SK-N-SH (cell line): ENCODE measurements around the gene NEK5. TPM values are rescaled to one million over a fixed set of nuclear protein-coding genes. Genes with fewer than 3 reads are reported as not detected.

Experiments used
- CTCF ChIA-PET: fragments of 300-600, 350-600 bp; formaldehyde crosslinking; extraction: SDS; loops from one replicate; lab custom pipeline; 2021; lab: Yijun Ruan, JAX
- POLR2A ChIA-PET: fragments of 350-600 bp; sonication (Branson Sonifier 250); formaldehyde crosslinking; extraction: SDS; loops from one replicate; lab custom pipeline; 2020; ENCODE audit warnings: antibody characterized with exemption, inconsistent platforms; lab: Yijun Ruan, JAX
- DNase-seq: peaks from one replicate; pipeline ENCODE4 v3.0.0; 2012
- H2AFZ ChIP-seq: fragments of 200-600 bp; sonication (generic); 2 replicates; pipeline ENCODE4 v1.8.1; 2016; ENCODE audit warnings: antibody characterized with exemption, mild to moderate bottlenecking, low read depth
- H3F3A ChIP-seq: fragments of 200-600 bp; sonication (generic); replicated peaks from 2 replicates; pipeline ENCODE3; 2016; ENCODE audit warnings: antibody characterized with exemption, mild to moderate bottlenecking; ENCODE audit not compliant: insufficient read depth
- H3K27ac ChIP-seq, 2 experiments: fragments of 200-500 bp in 1 of 2; fragments of 200-600 bp in 1 of 2; sonication (Bioruptor generic) in 1 of 2; sonication (generic), shearing (Covaris generic) in 1 of 2; 2 replicates each; pipeline versions ENCODE4 v1.5.1 to v1.6.1; 2014 to 2016; ENCODE audit warnings: low read depth in 2 of 2, inconsistent platforms in 1 of 2, low read length in 1 of 2, mild to moderate bottlenecking in 1 of 2, mixed read lengths in 1 of 2
- H3K27me3 ChIP-seq: fragments of 200-600 bp; sonication (generic), shearing (Covaris generic); 2 replicates; pipeline ENCODE4 v1.6.1; 2016; ENCODE audit warnings: mixed run types; ENCODE audit not compliant: insufficient read depth
- H3K36me3 ChIP-seq, 2 experiments: fragments of 200-500 bp in 1 of 2; fragments of 200-600 bp in 1 of 2; sonication (Bioruptor generic) in 1 of 2; sonication (generic) in 1 of 2; replicated peaks in 1 of 2; 2 replicates each; pipeline versions ENCODE3 to v1.5.1; 2014 to 2016; ENCODE audit warnings: low read length in 1 of 2, mild to moderate bottlenecking in 1 of 2; ENCODE audit not compliant: insufficient read depth in 2 of 2, control insufficient read depth in 1 of 2
- H3K4me1 ChIP-seq, 2 experiments: fragments of 200-500 bp in 1 of 2; fragments of 200-600 bp in 1 of 2; sonication (Bioruptor generic) in 1 of 2; sonication (generic), shearing (Covaris generic) in 1 of 2; 2 replicates each; pipeline versions ENCODE4 v1.5.1 to v1.6.1; 2014 to 2016; ENCODE audit warnings: low read depth in 1 of 2, low read length in 1 of 2, mixed run types in 1 of 2; ENCODE audit not compliant: insufficient read depth in 2 of 2, control insufficient read depth in 1 of 2
- H3K4me2 ChIP-seq: fragments of 200-600 bp; sonication (generic), shearing (Covaris generic); 2 replicates; pipeline ENCODE4 v1.6.1; 2017; ENCODE audit warnings: mixed run types
- H3K4me3 ChIP-seq, 2 experiments: fragments of 200-500 bp in 1 of 2; fragments of 200-600 bp in 1 of 2; sonication (Bioruptor generic) in 1 of 2; sonication (generic), shearing (Covaris generic) in 1 of 2; 2 replicates each; pipeline versions ENCODE4 v1.5.1 to v1.8.1; 2014 to 2016; ENCODE audit warnings: low read depth in 2 of 2, inconsistent platforms in 1 of 2, low read length in 1 of 2, mild to moderate bottlenecking in 1 of 2, mixed read lengths in 1 of 2, moderate library complexity in 1 of 2
- H3K79me2 ChIP-seq: fragments of 200-600 bp; sonication (generic); 2 replicates; pipeline ENCODE4 v1.8.1; 2017; ENCODE audit warnings: mild to moderate bottlenecking; ENCODE audit not compliant: insufficient read depth
- H3K9ac ChIP-seq: fragments of 200-600 bp; sonication (generic); 2 replicates; pipeline ENCODE4 v1.6.1; 2017; ENCODE audit warnings: mixed run types
- H3K9me2 ChIP-seq: fragments of 200-600 bp; sonication (generic); 2 replicates; pipeline ENCODE4 v1.6.1; 2017; ENCODE audit warnings: mixed run types
- H3K9me3 ChIP-seq: fragments of 200-600 bp; sonication (generic); 2 replicates; pipeline ENCODE4 v1.6.1; 2017; ENCODE audit warnings: mixed run types, mild to moderate bottlenecking, moderate library complexity
- H4K20me1 ChIP-seq: fragments of 200-600 bp; sonication (generic); 2 replicates; pipeline ENCODE4 v1.6.1; 2017; ENCODE audit warnings: mild to moderate bottlenecking, mixed run types; ENCODE audit not compliant: insufficient read depth
- CHD2 ChIP-seq: fragments of 150-350 bp; IDR thresholded peaks from 2 replicates; pipeline ENCODE4 v1.6.1; 2018; ENCODE audit warnings: low read length; ENCODE audit not compliant: partially characterized antibody
- EP300 ChIP-seq, 2 experiments: IDR thresholded peaks; 2 replicates each; pipeline versions ENCODE4 v1.4.0 to v1.6.1; 2012; ENCODE audit warnings: borderline replicate concordance in 1 of 2, low read depth in 1 of 2, low read length in 1 of 2
- FOSL2 ChIP-seq: IDR thresholded peaks from 2 replicates; pipeline ENCODE4 v1.4.0; 2012; ENCODE audit warnings: low read depth, mild to moderate bottlenecking, moderate library complexity, borderline replicate concordance
- FOXJ3 ChIP-seq: sonication (generic); formaldehyde crosslinking; IDR thresholded peaks from 2 replicates; pipeline ENCODE4 v1.5.1; 2020; ENCODE audit warnings: mild to moderate bottlenecking, missing genetic modification reagents
- GATA2 ChIP-seq: sonication (generic); formaldehyde crosslinking; IDR thresholded peaks from 2 replicates; pipeline ENCODE4 v1.5.0; 2020; ENCODE audit warnings: mild to moderate bottlenecking, missing genetic modification reagents
- IRF3 ChIP-seq: fragments of 150-350 bp; IDR thresholded peaks from 2 replicates; pipeline ENCODE4 v1.6.1; 2016; ENCODE audit warnings: mild to moderate bottlenecking, low read depth, low read length
- MAX ChIP-seq: IDR thresholded peaks from 2 replicates; pipeline ENCODE4 v1.4.0; 2012; ENCODE audit warnings: low read depth
- MEF2A ChIP-seq: IDR thresholded peaks from 2 replicates; pipeline ENCODE4 v1.4.0; 2012; ENCODE audit warnings: low read depth, borderline replicate concordance
- POLR2AphosphoS5 ChIP-seq: IDR thresholded peaks from 2 replicates; pipeline ENCODE4 v1.6.1; 2012; ENCODE audit warnings: low read depth, low read length
- SIN3A ChIP-seq: IDR thresholded peaks from 2 replicates; pipeline ENCODE4 v1.6.1; 2012; ENCODE audit warnings: low read depth, mild to moderate bottlenecking, low read length, moderate library complexity, borderline replicate concordance
- SMC3 ChIP-seq: IDR thresholded peaks from 2 replicates; pipeline ENCODE4 v1.6.1; 2012; ENCODE audit warnings: low read depth, low read length, improper control_type of control experiment
- WGBS: methylation state at CpG from one replicate; pipeline ENCODE4 v1.1.6; 2017; ENCODE audit warnings: low lambda C conversion rate; 5-methylcytosine and 5-hydroxymethylcytosine counted together
- polyA plus RNA-seq, 3 experiments: library from polyadenylated mRNA; depleted of rRNA; stranded (reverse); fragments of >200 nt; gene quantifications; 2 replicates each; pipeline ENCODE4 v1.2.3, GENCODE V29; 2012
- TF ChIP-seq, protein P1 (sequence below): IDR thresholded peaks from 2 replicates; pipeline ENCODE4; 2012
- TF ChIP-seq, protein P2 (sequence below): fragments of 200-600 bp; sonication (generic); IDR thresholded peaks from 2 replicates; pipeline ENCODE4 v1.6.1; 2017; ENCODE audit warnings: antibody characterized with exemption, mild to moderate bottlenecking, moderate library complexity

NEK5 gene
- polyA plus RNA-seq, 1 of the 3 experiments (the other 2 are of a cell fraction): 0.07 TPM

GRCh38 chr13:52025475-52026245 is 103.2 kb downstream of the NEK5 start:
- TF ChIP-seq SMC3 (no peak), IRF3 (no peak), FOSL2 (no peak), EP300 (IDR thresholded peaks at IDR 0.05; ENCODE audit: borderline replicate concordance in 1 of 2, low read depth in 1 of 2, low read length in 1 of 2) (no peak), MEF2A (no peak), GATA2 (CRISPR knock-in tag) (no peak), SIN3A (no peak), POLR2AphosphoS5 (no peak), MAX (no peak), CHD2 (no peak), FOXJ3 (CRISPR knock-in tag) (no peak)
- TF ChIP-seq, protein P1, sequence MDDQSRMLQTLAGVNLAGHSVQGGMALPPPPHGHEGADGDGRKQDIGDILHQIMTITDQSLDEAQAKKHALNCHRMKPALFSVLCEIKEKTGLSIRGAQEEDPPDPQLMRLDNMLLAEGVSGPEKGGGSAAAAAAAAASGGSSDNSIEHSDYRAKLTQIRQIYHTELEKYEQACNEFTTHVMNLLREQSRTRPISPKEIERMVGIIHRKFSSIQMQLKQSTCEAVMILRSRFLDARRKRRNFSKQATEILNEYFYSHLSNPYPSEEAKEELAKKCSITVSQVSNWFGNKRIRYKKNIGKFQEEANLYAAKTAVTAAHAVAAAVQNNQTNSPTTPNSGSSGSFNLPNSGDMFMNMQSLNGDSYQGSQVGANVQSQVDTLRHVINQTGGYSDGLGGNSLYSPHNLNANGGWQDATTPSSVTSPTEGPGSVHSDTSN: no peak
- TF ChIP-seq, protein P2, sequence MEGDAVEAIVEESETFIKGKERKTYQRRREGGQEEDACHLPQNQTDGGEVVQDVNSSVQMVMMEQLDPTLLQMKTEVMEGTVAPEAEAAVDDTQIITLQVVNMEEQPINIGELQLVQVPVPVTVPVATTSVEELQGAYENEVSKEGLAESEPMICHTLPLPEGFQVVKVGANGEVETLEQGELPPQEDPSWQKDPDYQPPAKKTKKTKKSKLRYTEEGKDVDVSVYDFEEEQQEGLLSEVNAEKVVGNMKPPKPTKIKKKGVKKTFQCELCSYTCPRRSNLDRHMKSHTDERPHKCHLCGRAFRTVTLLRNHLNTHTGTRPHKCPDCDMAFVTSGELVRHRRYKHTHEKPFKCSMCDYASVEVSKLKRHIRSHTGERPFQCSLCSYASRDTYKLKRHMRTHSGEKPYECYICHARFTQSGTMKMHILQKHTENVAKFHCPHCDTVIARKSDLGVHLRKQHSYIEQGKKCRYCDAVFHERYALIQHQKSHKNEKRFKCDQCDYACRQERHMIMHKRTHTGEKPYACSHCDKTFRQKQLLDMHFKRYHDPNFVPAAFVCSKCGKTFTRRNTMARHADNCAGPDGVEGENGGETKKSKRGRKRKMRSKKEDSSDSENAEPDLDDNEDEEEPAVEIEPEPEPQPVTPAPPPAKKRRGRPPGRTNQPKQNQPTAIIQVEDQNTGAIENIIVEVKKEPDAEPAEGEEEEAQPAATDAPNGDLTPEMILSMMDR: no peak

More at GRCh38 chr13:52025475-52026245, 103.2 kb downstream of the NEK5 start:
- H3K36me3 ChIP-seq: peaks cover 51 to 67% of the 10 kb centered on the region in 2 experiments
- no peak overlapping the region for H3K4me2 ChIP-seq
- peaks cover 13% of the 10 kb centered on the region for H3K79me2 ChIP-seq
- no peaks in the 10 kb centered on the region for H4K20me1 ChIP-seq
- H2AFZ ChIP-seq: no peak overlapping the region
- WGBS: 98% methylated on average over 8 of the region's 8 CpGs
- ChIA-PET CTCF (no interaction called here), POLR2A (no interaction called here)
- H3K27me3 ChIP-seq: no peaks in the 10 kb centered on the region
- no peaks in the 10 kb centered on the region for H3F3A ChIP-seq
- no peaks in the 10 kb centered on the region for H3K4me1 ChIP-seq
- H3K4me3 ChIP-seq: no peak overlapping the region
- no peaks in the 10 kb centered on the region for H3K9me3 ChIP-seq
- DNase-seq: no peak
- no peaks in the 10 kb centered on the region for H3K9me2 ChIP-seq
- H3K27ac ChIP-seq: no peak overlapping the region
- H3K9ac ChIP-seq: no peak overlapping the region
